NCI-H526 (cell line): ENCODE measurements around the gene MAN2A2.
A peak's percentile ranks its signal among the peaks of the same experiment; 100 is the strongest.
"Not testable (repeated sequence)": the region's sequence is repeated elsewhere in the genome, so short reads cannot be mapped to it uniquely, and the experiment has no call there.

Experiments used
- DNase-seq, 2 experiments: peaks; one replicate each; lab custom pipeline; 2025; lab: John Stamatoyannopoulos, UW

Gene MAN2A2

DNA sequence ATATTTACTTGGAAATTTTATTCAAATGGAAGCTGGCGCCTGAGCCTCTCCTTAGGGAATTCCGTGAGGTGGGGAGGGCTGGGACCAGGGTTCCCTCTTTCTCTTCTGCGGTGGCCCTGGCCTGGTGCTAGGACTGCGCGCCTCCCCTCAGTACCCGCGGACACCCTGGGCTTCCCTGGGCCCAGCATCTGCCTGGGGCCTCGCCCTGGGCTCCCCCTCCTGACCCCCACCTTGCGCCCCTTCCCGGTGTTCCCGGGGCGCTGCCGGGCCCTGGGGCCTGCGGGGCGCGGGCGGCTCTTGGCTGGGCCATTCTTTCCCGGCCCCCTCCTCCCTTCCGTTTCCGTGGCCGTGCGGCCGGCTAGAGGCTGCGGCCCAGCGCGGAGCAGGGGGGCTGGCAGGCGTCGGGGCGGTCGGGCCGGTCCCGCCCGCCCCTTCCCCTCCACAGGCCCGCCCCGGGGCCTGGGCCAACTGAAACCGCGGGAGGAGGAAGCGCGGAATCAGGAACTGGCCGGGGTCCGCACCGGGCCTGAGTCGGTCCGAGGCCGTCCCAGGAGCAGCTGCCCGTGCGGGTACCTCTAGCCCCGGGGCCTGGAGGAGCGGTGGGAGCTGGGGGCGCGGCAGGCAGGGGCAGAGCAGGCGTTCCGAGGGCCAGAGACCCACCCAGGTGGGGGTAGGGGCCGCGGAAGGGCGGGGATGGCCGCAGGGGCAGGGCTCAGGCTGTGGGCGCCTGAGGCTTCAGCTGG, 19.0 kb upstream of the MAN2A2 start, which contains the start of gene FES:
Gene FES (plus strand): TSS at position 529 of the 743 bp plus-strand sequence. CDS start 542 bp downstream, outside the sequence.
- peak; percentile 88 to 94 for DNase-seq

DNA sequence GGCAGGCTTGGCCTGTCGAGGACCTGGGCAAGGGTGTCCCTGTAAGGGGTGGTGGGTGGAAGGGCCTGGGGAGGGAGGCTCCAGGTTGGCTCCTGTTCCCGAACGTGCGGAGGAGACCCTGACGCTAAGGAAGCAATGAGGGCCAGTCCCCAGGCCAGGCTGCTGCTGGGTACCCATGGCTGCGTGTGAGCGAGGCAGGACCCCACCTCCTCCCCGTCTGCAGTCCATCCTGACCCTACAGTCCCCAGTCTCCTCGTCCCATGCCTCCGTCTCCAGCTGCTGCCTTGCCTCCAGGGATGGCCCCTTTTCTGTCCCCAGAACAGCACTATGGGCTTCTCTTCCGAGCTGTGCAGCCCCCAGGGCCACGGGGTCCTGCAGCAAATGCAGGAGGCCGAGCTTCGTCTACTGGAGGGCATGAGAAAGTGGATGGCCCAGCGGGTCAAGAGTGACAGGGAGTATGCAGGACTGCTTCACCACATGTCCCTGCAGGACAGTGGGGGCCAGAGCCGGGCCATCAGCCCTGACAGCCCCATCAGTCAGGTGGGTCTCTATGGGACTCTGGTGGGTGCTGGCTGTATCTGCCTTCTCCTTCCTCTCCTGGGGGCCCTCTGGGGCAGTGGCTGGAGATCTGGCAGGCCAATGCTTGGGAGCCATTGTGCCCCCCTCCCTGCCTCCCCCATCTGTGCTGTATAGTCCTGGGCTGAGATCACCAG, 18.2 kb upstream of the MAN2A2 start:
- peak in 1 of 2 experiments; percentile 53 for DNase-seq

DNA sequence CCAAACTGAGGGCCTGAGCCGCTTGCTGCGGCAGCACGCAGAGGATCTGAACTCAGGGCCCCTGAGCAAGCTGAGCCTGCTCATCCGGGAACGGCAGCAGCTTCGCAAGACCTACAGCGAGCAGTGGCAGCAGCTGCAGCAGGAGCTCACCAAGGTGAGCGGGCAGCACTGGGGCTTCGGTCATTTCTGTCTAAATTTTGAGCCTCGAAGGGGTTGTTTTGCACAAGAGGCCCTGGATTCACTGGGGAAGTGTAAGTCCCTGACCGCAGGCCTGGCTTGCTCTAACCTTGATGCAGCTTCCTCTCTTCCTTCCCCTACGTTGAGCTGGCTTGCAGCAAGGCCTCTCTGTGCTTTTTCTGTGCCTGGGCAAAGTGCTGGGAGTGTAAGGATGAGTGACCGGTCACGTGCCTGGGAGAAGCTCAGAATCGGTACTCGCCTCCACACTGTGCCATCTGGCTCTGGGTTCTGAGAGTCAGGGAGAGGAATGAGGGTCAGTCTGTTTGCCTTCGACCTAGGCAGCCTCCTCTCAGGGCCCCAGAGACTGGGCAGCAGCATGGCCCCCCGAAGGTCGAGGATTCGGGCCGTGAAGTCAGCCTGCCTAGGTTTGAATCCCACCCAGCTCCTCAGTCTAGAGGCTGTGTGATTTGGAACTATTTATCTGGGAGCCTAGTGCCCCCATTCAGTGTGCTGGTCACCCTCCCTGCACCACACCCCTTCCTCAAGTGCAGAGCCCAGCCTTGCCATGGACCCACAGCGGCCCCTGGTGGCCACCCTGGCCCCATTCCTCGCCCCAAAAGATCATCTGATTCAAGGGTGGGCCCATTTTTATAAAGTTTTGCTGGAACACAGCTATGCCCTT, 17.4 kb upstream of the MAN2A2 start:
- peak; percentile 50 to 81 for DNase-seq

DNA sequence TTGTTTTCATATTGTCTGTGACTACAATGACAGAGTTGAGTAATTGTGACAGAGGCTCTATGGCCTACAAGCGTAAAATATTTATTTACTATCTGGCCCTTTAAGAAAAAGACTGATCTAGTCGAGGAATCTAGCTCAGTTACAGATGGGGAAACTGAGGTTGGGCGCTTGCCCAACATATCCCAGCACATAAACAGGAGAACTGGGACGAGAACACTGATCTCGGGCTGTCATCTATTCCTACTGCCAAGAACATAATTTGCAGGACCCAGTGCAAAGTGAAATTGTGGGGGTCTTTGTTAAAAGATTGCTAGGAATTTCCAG, 16.8 kb upstream of the MAN2A2 start:
- DNase-seq, result no peak

DNA sequence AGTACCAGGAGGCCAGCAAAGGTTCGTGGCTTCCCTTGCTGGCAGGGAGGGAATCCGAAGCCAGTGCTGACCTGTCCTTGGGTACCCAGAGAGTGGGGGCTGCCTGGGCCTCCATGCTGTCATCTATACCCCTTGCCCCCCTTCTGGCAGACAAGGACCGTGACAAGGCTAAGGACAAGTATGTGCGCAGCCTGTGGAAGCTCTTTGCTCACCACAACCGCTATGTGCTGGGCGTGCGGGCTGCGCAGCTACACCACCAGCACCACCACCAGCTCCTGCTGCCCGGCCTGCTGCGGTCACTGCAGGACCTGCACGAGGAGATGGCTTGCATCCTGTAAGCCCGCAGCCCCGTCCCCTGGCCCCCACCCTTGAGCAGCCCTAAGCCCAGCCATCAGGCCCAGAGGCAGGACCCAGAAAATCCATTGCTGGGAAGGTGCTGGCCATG, 16.0 kb upstream of the MAN2A2 start:
- DNase-seq, result no peak

DNA sequence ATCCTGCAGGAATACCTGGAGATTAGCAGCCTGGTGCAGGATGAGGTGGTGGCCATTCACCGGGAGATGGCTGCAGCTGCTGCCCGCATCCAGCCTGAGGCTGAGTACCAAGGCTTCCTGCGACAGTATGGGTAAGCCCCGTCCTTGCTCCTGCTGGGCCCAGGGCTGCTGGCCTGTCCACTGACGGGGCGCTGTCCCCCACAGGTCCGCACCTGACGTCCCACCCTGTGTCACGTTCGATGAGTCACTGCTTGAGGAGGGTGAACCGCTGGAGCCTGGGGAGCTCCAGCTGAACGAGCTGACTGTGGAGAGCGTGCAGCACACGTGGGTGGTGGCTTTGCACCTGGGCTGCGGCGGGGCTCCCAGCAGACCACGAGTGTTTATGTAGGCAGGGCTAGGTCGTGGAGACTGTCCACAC, 13.8 kb upstream of the MAN2A2 start:
- DNase-seq, result no peak

DNA sequence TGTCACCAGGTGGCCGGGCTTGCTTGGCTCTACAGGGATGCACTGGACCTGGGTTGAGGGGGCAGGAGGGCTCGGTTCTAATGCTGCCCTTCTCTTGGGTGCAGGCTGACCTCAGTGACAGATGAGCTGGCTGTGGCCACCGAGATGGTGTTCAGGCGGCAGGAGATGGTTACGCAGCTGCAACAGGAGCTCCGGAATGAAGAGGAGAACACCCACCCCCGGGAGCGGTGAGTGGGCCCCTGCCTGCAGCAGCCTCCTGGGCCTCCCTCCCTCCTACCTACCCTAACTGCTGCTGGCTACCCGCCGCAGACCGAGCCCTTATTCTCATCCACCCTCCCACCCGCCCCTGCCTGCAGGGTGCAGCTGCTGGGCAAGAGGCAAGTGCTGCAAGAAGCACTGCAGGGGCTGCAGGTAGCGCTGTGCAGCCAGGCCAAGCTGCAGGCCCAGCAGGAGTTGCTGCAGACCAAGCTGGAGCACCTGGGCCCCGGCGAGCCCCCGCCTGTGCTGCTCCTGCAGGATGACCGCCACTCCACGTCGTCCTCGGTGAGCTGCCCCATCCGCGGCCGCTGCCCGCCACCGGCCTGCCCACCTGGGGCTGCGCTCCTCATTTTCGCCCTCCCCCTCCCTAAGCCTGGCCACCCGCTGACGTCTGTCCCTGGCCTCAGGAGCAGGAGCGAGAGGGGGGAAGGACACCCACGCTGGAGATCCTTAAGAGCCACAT, 13.2 kb upstream of the MAN2A2 start:
- no peak for DNase-seq

DNA sequence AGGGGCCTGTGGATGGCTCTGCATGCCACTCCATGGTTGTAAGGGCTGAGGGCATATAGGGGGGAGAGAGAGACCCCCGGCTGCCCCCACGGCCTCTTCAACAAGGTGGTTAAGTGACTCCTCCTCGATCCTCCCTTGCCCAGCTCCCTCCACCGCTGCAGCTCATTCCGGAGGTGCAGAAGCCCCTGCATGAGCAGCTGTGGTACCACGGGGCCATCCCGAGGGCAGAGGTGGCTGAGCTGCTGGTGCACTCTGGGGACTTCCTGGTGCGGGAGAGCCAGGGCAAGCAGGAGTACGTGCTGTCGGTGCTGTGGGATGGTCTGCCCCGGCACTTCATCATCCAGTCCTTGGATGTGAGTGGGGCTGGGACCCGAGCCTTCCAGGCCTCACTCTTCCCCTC, 12.3 kb upstream of the MAN2A2 start:
- DNase-seq, result no peak

DNA sequence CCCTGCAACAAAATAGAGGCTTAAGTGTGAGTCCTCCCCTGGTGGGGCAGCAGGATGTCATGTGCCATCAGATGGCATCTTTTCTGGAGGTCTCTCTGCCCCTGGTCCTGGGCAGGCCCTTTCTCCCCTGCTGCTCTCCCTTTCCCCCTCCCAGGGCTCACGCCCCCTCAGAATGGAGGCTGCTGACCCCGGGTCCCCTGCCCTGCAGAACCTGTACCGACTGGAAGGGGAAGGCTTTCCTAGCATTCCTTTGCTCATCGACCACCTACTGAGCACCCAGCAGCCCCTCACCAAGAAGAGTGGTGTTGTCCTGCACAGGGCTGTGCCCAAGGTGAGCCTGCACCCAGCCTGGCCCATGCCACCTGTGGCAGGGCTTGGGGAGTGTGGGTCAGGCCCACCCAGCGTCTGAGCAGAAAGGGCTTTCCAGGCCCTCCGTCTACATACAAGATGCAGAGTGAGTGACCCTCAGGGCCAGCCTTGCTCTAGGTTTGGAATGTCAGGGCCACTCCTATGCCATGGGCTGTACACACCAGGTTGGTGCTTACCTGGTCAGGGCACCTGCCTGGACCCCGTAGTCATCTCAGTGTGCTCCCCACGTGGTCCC, 11.7 kb upstream of the MAN2A2 start:
- no peak for DNase-seq

DNA sequence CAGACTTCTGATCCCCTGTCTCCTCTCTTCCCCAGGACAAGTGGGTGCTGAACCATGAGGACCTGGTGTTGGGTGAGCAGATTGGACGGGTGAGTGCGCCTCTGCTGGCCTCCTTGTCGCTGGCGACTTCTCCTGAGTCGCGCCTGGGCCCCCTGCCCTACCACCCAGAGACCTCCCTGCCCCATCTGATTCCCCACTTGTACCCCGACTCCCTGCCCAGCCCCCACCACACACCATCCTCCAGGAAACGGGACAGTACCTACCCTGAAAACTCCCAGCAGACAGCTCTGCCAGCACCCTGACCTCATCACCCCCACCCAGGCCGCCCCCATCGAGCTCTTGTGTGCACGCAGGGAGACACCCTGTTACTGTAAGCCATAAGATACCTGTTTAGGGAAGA, 11.1 kb upstream of the MAN2A2 start:
- no peak for DNase-seq

DNA sequence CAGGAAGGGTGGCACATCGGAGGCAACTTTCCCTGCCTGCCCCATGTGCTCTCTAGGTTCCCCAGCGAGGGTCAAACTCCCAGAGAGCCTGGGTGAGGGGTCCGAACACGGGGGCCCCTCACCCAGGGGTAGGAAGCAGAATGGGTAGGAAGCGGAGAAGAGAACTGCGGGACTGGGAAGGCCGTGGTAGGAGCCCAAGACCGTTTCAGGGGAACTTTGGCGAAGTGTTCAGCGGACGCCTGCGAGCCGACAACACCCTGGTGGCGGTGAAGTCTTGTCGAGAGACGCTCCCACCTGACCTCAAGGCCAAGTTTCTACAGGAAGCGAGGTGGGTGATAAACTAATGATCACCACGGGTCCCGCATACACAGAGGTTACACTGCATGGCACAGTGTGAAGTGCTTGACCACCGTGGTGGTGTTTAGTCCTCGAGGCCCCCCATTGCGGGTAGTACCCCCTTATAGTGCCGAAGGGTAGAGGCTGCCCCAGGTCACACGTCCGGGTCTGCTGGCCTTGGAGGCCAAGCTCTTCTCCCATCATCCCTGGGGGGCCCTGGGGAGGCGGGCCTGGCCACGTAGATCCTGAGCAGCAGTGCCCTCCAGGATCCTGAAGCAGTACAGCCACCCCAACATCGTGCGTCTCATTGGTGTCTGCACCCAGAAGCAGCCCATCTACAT, 10.5 kb upstream of the MAN2A2 start:
- DNase-seq, result no peak

DNA sequence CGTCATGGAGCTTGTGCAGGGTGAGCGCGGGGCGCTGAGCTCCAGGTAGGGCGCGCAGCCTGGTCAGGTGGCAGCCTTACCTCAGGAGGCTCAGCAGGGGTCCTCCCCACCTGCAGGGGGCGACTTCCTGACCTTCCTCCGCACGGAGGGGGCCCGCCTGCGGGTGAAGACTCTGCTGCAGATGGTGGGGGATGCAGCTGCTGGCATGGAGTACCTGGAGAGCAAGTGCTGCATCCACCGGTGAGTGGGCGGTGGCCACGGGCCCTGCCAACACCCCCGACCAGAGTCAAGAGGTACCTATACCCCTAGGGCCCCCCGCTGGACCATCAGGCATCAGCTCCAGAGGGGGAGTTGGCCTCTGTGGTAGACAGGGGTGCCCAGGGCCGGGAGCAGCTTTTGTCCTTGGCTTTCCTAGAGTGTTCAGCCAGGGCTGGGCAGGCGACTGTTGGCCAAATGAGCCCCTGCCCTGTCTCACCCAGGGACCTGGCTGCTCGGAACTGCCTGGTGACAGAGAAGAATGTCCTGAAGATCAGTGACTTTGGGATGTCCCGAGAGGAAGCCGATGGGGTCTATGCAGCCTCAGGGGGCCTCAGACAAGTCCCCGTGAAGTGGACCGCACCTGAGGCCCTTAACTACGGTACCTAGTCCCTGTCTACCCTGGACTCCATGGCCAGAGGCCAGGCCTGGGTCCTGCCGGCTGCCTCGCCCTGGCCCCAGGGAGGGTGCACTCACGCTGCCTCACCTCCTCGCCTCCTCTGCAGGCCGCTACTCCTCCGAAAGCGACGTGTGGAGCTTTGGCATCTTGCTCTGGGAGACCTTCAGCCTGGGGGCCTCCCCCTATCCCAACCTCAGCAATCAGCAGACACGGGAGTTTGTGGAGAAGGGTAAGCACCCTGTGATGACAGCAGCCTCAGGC, 9.7 kb upstream of the MAN2A2 start:
- no peak for DNase-seq

DNA sequence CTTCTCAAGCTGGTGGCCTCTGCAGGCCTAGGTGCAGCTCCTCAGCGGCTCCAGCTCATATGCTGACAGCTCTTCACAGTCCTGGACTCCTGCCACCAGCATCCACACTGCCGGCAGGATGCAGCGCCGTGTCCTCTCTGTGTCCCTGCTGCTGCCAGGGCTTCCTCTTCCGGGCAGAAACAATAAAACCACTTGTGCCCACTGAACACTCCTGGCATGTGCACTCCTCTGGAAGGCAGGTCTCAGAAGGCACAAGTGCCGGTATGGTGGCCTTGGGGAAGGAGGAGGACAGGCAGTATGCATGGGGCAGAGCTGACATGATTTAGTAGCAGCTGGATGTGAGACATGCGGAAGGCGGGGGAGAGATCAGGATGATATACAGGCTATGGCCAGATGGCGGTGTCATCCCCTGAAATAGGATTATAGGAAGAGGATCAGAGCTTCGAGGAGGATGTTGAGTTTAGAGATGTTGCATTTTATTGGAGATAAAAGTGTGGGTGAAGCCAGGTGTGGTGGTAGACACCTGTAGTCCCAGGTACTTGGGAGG, 7.5 kb upstream of the MAN2A2 start:
- peak in 1 of 2 experiments; percentile 12 for DNase-seq

DNA sequence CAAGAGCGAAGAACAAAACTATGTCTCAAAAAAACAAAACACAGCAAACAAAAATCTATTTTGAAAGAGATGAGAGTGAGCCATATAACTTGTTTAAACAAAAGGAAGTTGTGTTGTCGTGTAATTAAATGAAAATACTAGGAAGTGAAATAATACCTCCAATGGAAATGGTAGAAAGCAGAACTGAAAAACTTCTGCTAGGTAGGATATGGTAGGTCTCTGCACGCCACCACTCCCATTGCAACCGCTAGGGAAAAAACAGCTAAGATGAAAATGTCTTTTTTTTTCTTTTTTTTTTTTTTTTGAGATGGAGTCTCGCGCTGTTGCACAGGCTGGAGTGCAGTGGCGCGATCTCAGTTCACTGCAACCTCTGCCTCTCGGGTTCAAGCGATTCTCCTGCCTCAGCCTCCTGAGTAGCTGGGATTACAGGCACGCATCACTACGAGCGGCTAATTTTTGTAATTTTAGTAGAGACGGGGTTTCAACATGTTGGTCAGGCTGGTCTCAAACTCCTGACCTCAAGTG, 5.9 kb upstream of the MAN2A2 start:
- DNase-seq, result not testable (repeated sequence)

DNA sequence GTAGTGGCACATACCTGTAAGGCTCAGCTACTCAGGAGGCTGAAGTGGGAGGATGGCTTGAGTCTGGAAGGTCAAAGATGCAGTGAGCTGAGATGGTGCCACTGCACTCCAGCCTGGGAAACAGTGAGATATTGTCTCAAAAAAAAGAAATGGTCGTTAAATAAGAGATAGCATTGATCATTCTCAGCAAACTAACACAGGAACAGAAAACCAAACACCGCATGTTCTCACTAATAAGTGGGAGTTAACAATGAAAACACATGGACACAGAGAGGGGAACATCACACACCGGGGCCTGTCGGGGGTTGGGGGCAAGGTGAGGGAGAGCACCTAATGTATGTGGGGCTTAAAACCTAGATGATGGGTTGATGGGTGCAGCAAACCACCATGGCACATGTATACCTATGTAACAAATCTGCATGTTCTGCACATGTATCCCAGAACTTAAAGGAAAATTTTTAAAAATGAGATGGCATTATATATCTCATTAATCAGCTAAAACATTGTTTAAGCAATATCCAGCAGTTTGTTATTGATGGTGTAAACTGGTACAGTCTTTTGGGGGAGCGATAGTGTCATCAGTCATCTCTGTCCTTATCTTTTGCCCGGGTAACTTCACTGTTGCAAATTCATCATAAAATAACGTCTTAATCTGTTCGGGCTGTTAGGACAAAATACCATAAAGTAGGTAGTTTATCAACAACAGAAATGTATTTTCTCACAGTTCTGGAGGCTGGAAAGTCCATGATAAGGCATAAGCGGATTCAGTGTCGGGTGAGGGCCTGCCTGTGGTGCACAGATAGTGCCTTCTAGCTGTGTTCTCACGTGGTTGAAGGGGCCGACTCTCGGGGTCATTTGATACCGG, 1.7 kb upstream of the MAN2A2 start:
- DNase-seq, result peak in 1 of 2 experiments; percentile 55

DNA sequence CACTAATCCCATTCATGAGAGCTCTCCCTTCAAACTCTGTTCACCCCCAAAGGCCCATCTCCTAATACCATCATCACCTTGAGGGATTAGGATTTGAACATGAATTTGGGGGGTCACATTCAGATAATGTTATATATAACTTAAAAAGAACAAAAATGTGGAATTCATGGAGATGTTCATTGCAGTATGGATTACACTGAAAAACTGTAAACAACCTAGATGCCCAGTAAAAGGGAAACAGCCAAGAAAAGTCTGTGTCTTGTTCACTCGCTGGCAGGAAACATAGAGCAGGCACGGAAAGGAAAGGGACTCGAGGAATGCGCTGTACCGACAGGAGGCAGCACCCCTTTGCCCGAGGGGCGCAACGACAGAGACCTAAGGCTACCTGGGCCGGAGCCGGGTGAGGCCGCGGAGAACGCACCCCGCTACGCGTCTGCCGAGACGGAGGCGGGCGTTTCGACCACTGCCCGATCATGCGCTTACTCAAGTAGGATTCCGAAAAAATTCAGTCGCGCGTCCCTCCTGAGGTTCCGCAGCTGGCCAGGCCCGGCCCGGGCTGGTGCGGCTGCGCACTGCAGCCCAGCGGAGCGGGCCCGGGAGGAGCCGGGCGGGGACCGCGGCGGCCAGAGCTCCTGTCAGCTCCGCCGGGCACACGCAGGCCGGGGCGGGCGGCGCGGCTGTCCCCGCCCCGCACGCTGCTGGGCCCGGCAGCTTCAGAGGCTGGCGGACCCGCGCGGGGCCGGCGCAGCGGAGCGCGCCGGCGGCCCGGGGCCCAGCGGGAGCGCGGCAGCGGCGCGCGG, 862 bp upstream of the MAN2A2 start:
- peak; percentile 54 to 89 for DNase-seq
